ENCODE results near the gene HS1BP3.

The HS1BP3 gene

GRCh38 chr2:20650877-20651730, at the start of gene HS1BP3:
TSS of gene HS1BP3 (minus strand) at chr2:20651098. CDS start at chr2:20651063, 35 bp downstream.
- peak; percentile 76 to 79 for DNase-seq

GRCh38 chr2:20698916-20699613, 48.2 kb upstream of the HS1BP3 start:
- DNase-seq = no peak

- DNase-seq = no peak
Measured at GRCh38 chr2:20697322-20697934, 46.5 kb upstream of the HS1BP3 start.

GRCh38 chr2:20696366-20696765, 45.5 kb upstream of the HS1BP3 start:
- DNase-seq = no peak

GRCh38 chr2:20693317-20693716, 42.4 kb upstream of the HS1BP3 start:
- DNase-seq = no peak

- DNase-seq = no peak
Measured at GRCh38 chr2:20692081-20692480, 41.2 kb upstream of the HS1BP3 start.

- DNase-seq = no peak
Measured at GRCh38 chr2:20691076-20691734, 40.3 kb upstream of the HS1BP3 start.

GRCh38 chr2:20689428-20690264, 38.7 kb upstream of the HS1BP3 start:
- no peak for DNase-seq

- DNase-seq = no peak
Measured at GRCh38 chr2:20687260-20687832, 36.4 kb upstream of the HS1BP3 start.

- no peak for DNase-seq
Measured at GRCh38 chr2:20684581-20685063, 33.7 kb upstream of the HS1BP3 start.

GRCh38 chr2:20682167-20682920, 31.4 kb upstream of the HS1BP3 start:
- DNase-seq = no peak

- no peak for DNase-seq
Measured at GRCh38 chr2:20680744-20681375, 30.0 kb upstream of the HS1BP3 start.

GRCh38 chr2:20678780-20679179, 27.9 kb upstream of the HS1BP3 start:
- DNase-seq = no peak

GRCh38 chr2:20678086-20678395, 27.1 kb upstream of the HS1BP3 start:
- no peak for DNase-seq

GRCh38 chr2:20677301-20678085, 26.6 kb upstream of the HS1BP3 start:
- DNase-seq = no peak

GRCh38 chr2:20676353-20677215, 25.7 kb upstream of the HS1BP3 start:
- no peak for DNase-seq

GRCh38 chr2:20675701-20676352, 24.9 kb upstream of the HS1BP3 start:
- no peak for DNase-seq

Measured in activated CD4-positive, alpha-beta T cell treated with anti-CD3 and anti-CD28 coated beads, Interleukin-2, amount 50 U/mL, for 4 hours (primary cell).